Keratinocyte (primary cell): ENCODE measurements around the gene RAB13. TPM values are rescaled to one million over a fixed set of nuclear protein-coding genes. Genes with fewer than 3 reads are reported as not detected.

Experiments used
- DNase-seq: peaks from one replicate; pipeline ENCODE4 v3.0.0-alpha.2; 2011; ENCODE audit warnings: low read depth, missing footprints, low spot score
- FAIRE-seq: peaks from 2 replicates; lab custom pipeline; 2011; peaks lifted over from hg19 to GRCh38; lab: Jason Lieb, UNC
- H2AFZ ChIP-seq: 2 replicates; pipeline ENCODE4 v1.6.0; 2012; ENCODE audit warnings: low read length, control low read depth, inconsistent platforms; ENCODE audit not compliant: control insufficient read depth
- H3K27ac ChIP-seq: 2 replicates; pipeline ENCODE4 v1.5.1; 2011; ENCODE audit warnings: low read length; ENCODE audit not compliant: control insufficient read depth, insufficient read depth
- H3K27me3 ChIP-seq: 3 replicates; pipeline ENCODE4 v1.6.0; 2011; ENCODE audit warnings: low read length; ENCODE audit not compliant: control insufficient read depth, insufficient read depth; ENCODE audit errors: extremely low read depth
- H3K36me3 ChIP-seq, 2 experiments: 2 replicates in 1 of 2; 3 replicates in 1 of 2; pipeline ENCODE4 v1.5.1; 2011; ENCODE audit warnings: low read length in 2 of 2, mild to moderate bottlenecking in 1 of 2; ENCODE audit not compliant: control insufficient read depth in 2 of 2, insufficient read depth in 2 of 2; ENCODE audit errors: extremely low read depth in 1 of 2
- H3K4me1 ChIP-seq: 3 replicates; pipeline ENCODE4 v1.5.1; 2011; ENCODE audit warnings: low read length; ENCODE audit not compliant: control insufficient read depth, insufficient read depth; ENCODE audit errors: extremely low read depth
- H3K4me2 ChIP-seq: 3 replicates; pipeline ENCODE4 v1.6.0; 2011; ENCODE audit warnings: low read depth, low read length; ENCODE audit not compliant: control insufficient read depth, insufficient read depth; ENCODE audit errors: extremely low read depth
- H3K4me3 ChIP-seq, 3 experiments: fragments of 200-600 bp in 1 of 3; sonication (generic) in 1 of 3; 2 replicates in 2 of 3; 3 replicates in 1 of 3; pipeline ENCODE4 v1.5.1; 2011 to 2016; ENCODE audit warnings: low read length in 3 of 3, mild to moderate bottlenecking in 3 of 3, control low read depth in 2 of 3, inconsistent platforms in 1 of 3, low read depth in 1 of 3, mixed read lengths in 1 of 3, mixed run types in 1 of 3, moderate library complexity in 1 of 3; ENCODE audit not compliant: control insufficient read depth in 2 of 3, insufficient read depth in 2 of 3; ENCODE audit errors: extremely low read depth in 1 of 3
- H3K79me2 ChIP-seq: 2 replicates; pipeline ENCODE4 v1.6.0; 2012; ENCODE audit warnings: low read length; ENCODE audit not compliant: control insufficient read depth, insufficient read depth
- H3K9ac ChIP-seq: 3 replicates; pipeline ENCODE4 v1.6.0; 2011; ENCODE audit warnings: low read length; ENCODE audit not compliant: control insufficient read depth, insufficient read depth; ENCODE audit errors: extremely low read depth
- H3K9me1 ChIP-seq: 3 replicates; pipeline ENCODE4 v1.6.0; 2011; ENCODE audit warnings: low read length; ENCODE audit not compliant: control insufficient read depth, insufficient read depth; ENCODE audit errors: extremely low read depth
- H3K9me3 ChIP-seq: 2 replicates; pipeline ENCODE4 v1.5.1; 2012; ENCODE audit warnings: low read depth, low read length; ENCODE audit not compliant: control insufficient read depth
- H4K20me1 ChIP-seq: 3 replicates; pipeline ENCODE4 v1.6.0; 2011; ENCODE audit warnings: low read length; ENCODE audit not compliant: control insufficient read depth, insufficient read depth; ENCODE audit errors: extremely low read depth
- CTCF ChIP-seq, 3 experiments: IDR thresholded peaks in 1 of 3; conservative IDR thresholded peaks in 1 of 3; optimal IDR thresholded peaks in 1 of 3; 2 replicates in 2 of 3; 3 replicates in 1 of 3; pipeline versions ENCODE3 to v1.5.1; 2011; ENCODE audit warnings: low read length in 3 of 3, mild to moderate bottlenecking in 3 of 3, moderate library complexity in 2 of 3, control low read depth in 1 of 3, inconsistent platforms in 1 of 3; ENCODE audit not compliant: insufficient read depth in 2 of 3; ENCODE audit errors: extremely low read depth in 1 of 3
- EZH2 ChIP-seq: IDR thresholded peaks from one replicate; pipeline ENCODE4 v1.6.1; 2012; ENCODE audit warnings: inconsistent platforms, mild to moderate bottlenecking, low read length, moderate library complexity
- dilution Hi-C: fragments of 300-500 bp; cut with MboI; formaldehyde crosslinking; loops from one replicate; pipeline ENCODE4 v1.7.0; 2020; ENCODE audit warnings: low sequenced_read_pairs; ENCODE audit not compliant: extremely low pct_ligation_motif_present
- polyA plus RNA-seq, 5 experiments: library from polyadenylated mRNA; depleted of rRNA in 3 of 5; stranded (reverse) in 3 of 5; stranded (forward) in 1 of 5; unstranded in 1 of 5; fragments of >200 nt; gene quantifications; 1 replicate in 1 of 5; 2 replicates in 3 of 5; 3 replicates in 1 of 5; pipeline versions ENCODE4 v1.2.1 to v1.2.3, GENCODE V29; 2011 to 2012; ENCODE audit warnings: missing spikeins in 2 of 5, low read depth in 1 of 5, low replicate concordance in 1 of 5

The RAB13 gene
- polyA plus RNA-seq, 1 donor (not counting 4 experiments of a cell fraction or from before 2014, with no cell fraction given), result 87.1 TPM

GRCh38 chr1:153933955-153934354 lies 52.2 kb downstream of the RAB13 start:
- H3K9ac ChIP-seq, result no peak overlapping the region
- no peak overlapping the region for H3K4me3 ChIP-seq
- no peak overlapping the region for H3K27ac ChIP-seq
- TF ChIP-seq CTCF (optimal IDR thresholded peaks at IDR 0.05 in 1 of 3, IDR thresholded peaks at IDR 0.05 in 1 of 3, conservative IDR thresholded peaks at IDR 0.05 in 1 of 3; ENCODE audit: extremely low read depth in 1 of 3, insufficient read depth in 2 of 3, low read length in 3 of 3) (no peak), EZH2 (no peak)
- H3K27me3 ChIP-seq, result no peaks in the 10 kb centered on the region
- H3K36me3 ChIP-seq, result peaks cover 32 to 40% of the 10 kb centered on the region in 2 experiments
- no peaks in the 10 kb centered on the region for H4K20me1 ChIP-seq
- H3K79me2 ChIP-seq, result no peaks in the 10 kb centered on the region
- no peaks in the 10 kb centered on the region for H3K9me1 ChIP-seq
- H3K4me1 ChIP-seq, result no peaks in the 10 kb centered on the region
- no peaks in the 10 kb centered on the region for H3K9me3 ChIP-seq
- no peak overlapping the region for H3K4me2 ChIP-seq
- no peak for DNase-seq
- FAIRE-seq, result no peak
- H2AFZ ChIP-seq, result no peak overlapping the region
- dilution Hi-C loops, result no loop called here

GRCh38 chr1:153933430-153933829 lies 52.7 kb downstream of the RAB13 start:
- H3K27me3 ChIP-seq, result no peaks in the 10 kb centered on the region
- H3K9ac ChIP-seq, result no peak overlapping the region
- no peaks in the 10 kb centered on the region for H4K20me1 ChIP-seq
- H3K79me2 ChIP-seq, result no peaks in the 10 kb centered on the region
- H3K27ac ChIP-seq, result no peak overlapping the region
- H3K4me1 ChIP-seq, result no peaks in the 10 kb centered on the region
- TF ChIP-seq EZH2, result no peak
- TF ChIP-seq CTCF (optimal IDR thresholded peaks at IDR 0.05 in 1 of 3, IDR thresholded peaks at IDR 0.05 in 1 of 3, conservative IDR thresholded peaks at IDR 0.05 in 1 of 3; ENCODE audit: extremely low read depth in 1 of 3, insufficient read depth in 2 of 3, low read length in 3 of 3), result no peak
- no peak overlapping the region for H3K4me2 ChIP-seq
- H3K4me3 ChIP-seq, result no peak overlapping the region
- dilution Hi-C loops, result no loop called here
- H3K9me3 ChIP-seq, result no peaks in the 10 kb centered on the region
- H3K36me3 ChIP-seq, result peaks cover 30 to 38% of the 10 kb centered on the region in 2 experiments
- H2AFZ ChIP-seq, result no peak overlapping the region
- FAIRE-seq, result no peak
- no peak for DNase-seq
- no peaks in the 10 kb centered on the region for H3K9me1 ChIP-seq
